Stimulated activated CD4-positive, alpha-beta T cell treated with anti-CD3 and anti-CD28 coated beads, Interleukin-15, amount 100 ng/mL, for 48 hours (primary cell): Measurements from ENCODE around the gene CCNO.

Experiments
- DNase-seq, 2 donors: peaks; one replicate each; pipeline ENCODE4 v3.0.0-alpha.2; 2020; ENCODE audit warnings: low read depth in 2 of 2

Gene CCNO, protein sequence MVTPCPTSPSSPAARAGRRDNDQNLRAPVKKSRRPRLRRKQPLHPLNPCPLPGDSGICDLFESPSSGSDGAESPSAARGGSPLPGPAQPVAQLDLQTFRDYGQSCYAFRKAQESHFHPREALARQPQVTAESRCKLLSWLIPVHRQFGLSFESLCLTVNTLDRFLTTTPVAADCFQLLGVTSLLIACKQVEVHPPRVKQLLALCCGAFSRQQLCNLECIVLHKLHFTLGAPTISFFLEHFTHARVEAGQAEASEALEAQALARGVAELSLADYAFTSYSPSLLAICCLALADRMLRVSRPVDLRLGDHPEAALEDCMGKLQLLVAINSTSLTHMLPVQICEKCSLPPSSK

DNA sequence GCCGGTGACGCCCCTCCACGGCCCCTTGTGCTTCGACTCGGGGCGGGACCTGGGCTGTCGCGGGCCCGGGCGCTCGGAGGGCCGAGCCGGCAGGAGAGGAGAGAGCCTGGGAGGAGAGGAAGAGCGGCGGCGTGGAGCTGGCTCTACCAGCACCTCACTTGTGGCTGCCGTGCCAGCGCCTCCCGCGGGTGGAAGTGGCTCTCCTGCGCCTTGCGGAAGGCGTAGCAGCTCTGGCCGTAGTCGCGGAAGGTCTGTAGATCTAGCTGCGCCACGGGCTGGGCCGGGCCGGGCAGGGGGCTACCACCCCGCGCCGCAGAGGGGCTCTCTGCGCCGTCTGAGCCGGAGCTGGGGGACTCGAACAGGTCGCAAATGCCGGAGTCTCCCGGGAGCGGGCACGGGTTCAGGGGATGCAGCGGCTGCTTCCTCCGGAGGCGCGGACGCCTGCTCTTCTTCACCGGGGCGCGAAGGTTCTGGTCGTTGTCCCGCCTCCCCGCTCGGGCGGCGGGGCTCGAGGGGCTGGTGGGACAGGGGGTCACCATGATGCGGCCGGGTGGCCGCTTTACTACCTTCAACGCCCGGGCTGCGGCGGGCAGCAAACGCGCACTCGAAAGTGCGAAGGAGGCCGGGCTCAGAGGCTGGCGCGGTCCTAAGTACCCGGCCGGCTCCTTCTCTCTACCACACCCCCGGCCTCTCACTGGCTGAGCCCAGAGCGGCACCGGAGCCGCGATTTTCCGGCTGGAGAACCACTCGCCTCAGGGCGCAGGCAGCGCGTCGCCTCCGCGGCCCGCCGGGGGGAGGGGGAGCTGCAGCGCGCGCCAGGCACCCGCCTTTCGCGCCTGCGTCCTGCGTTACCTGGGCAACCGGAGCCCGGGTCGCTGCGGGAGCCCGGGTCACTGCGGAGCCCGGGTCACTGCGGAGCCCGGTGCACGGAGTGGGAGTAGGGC, at the start of gene CCNO:
TSS of gene CCNO (minus strand) at position 624 of the 944 bp plus-strand sequence. CDS start at position 539, 85 bp downstream.
- DNase-seq = peak in 1 of 2 donors; percentile 42

DNA sequence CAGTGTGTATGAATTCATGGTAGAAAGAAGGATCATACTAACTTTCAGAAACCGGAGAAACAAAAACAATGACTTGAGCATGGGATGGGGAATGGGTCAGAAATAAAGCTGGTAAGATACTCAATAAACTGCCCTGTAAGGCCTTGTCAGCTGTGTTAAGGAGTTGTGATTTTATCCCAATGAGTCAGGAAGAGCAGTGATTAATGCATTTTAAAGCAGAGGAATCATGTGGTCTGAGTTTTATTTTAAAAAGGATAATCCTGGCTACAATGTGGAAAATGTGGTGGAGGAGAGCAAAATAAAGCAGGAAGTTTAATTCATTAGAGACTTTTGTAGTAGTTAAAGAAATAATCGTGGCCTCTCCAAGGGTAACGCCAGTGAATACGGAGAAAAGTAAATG, 45.4 kb upstream of the CCNO start:
- no peak for DNase-seq

DNA sequence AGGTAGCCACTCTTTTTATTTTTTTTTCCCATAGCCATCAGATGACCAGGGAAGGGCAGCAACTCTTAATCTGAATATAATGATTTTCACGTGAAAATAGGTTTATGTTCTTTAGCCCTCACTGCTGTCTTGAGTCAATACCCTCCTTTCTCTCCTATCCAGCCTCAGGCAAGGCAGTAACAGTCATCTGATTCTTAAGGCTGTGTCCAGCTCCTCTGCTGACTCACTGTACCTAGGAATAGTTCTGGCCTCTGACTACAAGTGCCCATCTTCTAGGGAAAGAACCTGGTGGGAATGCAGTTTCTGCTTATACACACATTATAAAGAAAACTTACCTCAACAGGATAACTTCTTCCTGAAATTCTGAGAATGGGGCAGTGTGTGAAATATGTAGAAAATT, 43.4 kb upstream of the CCNO start:
- no peak for DNase-seq

DNA sequence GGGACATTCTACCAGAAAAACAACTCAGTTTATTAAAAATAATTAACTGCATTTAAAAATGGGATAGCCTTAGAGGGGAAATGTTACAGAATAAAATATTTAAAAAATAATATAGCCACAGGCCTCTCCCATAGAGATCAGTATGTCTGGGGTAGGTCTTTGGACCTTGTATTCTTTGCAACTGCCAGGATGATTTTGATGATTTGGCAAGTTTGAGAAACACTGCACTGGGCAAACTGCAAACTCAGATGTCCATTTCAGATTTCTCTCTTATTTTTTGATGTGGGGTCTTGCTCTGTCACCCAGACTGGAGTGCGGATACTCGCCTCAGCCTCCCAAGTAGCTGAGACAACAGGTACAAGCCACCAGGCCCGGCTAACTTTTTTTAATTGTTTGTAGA, 24.9 kb upstream of the CCNO start:
- DNase-seq = no peak

DNA sequence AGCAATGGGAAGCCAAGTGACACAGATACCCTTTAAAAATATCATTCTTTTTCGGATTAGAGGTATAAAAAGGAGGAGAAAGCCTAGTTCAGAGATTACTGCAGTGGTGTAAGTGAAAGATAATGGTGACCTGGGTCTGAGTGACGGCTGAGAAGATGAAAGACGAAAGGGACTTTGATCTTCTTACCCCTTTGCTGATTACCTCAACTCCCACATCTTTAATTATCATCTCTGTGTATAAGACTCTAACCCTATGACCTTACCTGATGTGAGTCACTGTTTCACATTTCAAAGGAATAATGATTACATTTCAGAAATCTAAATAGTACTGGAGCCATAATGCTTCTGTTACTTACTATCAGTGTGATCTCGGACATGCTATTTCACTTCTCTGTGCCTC, 21.4 kb upstream of the CCNO start:
- DNase-seq = no peak

DNA sequence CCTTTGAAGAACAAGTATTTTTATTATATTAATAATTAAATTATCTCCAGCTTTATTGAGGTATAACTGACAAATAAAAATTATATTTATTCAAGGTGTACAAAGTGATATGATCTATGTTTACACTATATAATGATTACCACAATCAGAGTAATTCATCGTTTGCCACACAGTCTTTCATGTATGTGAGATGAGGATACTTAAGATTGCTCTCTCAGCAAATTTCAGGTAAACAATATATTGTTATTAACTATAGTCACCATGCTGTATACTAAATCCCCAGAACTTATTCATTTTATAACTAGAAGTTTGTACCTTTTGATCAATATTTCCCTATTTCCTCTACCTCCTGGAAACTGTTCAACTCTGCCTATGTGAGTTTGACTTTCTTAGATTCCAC, 16.7 kb upstream of the CCNO start:
- no peak for DNase-seq

DNA sequence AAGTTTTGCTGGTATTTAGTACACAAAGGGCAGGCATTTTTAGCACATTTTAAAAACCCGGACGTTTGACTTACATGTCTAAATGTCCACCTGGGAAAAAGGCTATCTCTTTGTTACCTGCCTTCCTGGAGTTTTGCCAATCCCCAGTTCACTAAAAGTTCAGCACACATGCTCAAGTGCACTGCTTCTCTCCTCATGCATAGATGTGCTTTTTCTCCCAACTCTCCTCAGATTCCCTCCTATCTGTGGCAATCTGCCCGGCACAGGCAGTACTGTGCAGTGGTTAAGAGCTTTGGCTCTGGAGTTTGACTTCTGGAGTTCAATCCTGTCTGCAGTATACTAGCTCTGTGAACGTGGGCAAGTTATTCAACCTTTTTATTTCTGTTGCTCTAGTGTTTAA, 8.3 kb upstream of the CCNO start:
- DNase-seq = no peak

DNA sequence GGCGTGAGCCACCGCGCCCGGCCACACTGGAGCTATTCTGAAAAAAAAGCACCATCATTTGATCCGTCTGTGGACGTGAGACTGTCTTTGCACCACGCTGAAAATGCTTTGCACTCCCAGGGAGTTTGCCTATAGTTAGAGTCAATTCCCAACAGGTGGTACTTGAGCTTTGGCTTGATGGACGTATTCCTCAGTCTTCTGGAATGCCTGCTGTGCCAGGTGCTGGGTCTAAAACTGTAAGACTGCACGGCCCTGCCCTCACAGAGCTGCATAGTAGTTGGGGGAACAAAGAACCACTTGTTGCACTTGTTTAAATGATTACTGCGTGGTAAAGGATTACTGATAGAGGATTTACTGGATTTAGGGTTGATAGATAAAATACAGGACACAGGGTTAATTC, 3.4 kb upstream of the CCNO start:
- no peak for DNase-seq

DNA sequence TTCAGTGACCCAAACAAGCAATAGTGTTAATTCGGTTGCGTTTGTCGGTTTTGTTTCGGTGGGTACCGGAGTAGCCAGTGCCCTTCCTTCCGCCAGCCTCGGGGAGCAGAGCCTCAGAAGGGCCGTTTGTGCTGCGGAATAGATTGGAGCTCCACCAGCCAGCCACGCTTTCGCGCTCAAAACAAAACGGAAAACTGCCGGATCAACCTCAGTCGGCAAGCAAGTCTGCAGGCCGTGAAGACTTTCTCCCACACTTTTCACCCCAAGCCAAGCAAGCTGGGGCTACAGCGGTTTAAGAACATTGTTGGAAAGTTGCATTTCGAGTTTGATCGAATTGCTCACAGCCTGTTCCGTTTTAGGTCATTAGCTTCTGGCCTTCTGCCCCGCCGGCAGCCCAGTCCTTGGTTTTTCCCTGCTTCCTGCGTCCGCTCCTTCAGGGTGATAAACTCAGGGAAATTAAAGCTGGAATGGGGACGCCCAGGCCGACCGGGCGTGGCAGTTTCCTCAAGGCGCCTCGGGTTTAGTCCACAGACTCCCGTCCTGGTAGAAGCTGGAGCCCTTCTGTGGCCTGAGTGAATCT, 803 bp upstream of the CCNO start:
- DNase-seq = no peak

DNA sequence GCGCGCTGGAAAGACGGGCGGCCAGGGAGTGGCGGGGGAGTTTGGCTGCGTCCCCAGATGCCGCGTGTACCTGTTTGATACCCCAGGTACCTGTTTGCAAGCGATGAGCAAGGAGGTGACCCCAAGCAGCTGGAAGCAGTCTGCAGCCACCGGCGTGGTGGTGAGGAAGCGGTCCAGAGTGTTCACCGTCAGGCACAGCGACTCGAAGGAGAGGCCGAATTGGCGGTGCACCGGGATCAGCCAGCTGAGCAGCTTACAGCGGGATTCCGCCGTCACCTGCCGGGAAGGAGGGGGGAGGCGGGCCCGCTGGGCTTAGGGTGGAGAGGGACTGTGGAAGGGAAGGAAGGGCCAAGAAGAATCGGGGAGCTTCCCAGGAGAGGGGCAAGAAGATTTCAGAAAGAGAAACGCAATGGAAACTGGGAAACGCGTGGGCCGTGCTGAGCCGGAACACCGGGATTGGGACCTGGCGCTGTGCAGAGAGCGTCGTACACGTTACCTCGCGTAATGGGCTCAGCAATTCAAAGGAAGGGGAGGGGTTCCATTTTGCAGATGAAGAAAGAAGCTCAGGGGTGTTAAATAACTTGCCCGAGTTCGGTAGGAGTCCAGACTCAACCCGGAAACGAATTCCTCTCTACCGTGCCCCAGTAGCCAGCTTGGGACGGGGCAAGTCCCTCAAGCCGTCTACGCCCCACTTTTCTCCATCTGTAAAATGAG, 980 bp downstream of the CCNO start:
- no peak for DNase-seq

DNA sequence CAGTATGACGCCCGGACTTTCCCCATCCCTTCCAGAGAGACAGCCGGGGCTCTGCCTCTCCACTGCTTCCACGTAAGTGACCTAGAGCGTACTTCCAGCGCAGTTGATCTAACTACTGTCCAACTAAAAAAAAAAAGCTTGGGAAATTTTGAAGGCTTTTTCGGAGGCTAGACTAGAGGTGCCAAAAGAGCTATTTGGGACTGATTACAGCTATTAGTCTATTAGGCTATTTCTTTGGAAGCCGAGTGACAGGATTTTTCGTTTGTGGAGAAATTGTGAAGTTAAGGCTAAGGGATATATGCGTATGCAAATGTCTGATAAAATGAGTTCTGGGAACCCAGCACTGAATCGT, 1.5 kb downstream of the CCNO start:
- DNase-seq = no peak

DNA sequence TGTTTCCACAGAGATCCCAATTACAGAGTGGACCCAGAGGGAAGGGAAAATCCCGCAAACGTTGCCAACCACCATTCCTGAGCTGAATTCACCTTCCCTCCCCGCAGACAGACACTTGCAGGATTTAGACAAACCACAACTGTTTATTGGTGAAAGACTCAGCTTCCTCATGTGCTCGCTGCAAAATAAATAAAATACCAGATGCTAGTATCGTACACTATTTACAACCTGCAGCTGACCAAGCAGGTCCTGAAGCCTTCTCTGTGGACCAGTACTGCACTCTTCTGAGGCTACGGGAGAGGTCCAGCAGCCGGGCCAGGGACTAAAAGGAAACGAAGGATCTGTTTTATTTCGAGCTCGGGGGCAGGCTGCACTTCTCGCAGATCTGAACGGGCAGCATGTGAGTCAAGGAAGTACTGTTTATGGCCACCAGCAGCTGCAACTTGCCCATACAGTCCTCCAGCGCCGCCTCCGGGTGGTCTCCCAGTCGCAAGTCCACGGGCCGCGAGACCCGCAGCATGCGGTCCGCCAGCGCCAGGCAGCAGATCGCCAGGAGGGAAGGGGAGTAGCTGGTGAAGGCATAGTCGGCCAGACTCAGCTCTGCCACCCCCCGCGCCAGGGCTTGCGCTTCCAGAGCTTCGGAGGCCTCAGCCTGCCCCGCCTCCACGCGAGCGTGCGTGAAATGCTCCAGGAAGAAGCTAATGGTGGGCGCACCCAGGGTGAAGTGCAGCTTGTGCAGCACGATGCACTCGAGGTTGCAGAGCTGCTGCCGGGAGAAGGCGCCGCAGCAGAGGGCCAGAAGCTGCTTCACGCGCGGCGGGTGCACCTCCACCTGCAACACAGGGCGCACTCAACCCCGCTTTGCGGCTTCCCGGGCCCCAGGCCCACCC, 2.1 kb downstream of the CCNO start:
- no peak for DNase-seq

DNA sequence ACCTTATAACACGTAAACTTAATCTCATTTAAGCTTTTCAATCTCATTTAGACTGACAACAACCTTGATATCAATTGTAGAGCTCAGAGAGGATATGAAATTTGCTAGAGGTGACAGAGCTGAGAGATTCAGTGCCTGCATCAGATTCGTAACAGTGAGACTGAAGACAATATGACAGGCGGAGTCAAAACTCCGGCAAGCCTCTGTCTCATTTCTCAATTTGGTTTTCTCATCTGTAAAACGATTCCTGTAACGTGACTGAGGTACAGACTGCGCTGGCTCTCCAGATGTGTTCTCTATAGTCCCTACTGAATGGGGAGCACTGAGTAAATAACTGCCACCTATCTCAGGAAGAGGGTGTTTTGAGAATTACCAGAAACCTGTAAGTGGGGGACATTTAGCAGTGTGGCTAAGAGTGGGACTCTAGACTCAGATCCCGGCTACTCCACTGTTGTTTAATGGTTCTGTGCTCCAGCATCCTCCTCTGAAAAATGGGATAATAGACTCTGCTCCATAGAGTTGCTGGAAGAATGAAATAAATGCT, 3.2 kb downstream of the CCNO start:
- DNase-seq = no peak

DNA sequence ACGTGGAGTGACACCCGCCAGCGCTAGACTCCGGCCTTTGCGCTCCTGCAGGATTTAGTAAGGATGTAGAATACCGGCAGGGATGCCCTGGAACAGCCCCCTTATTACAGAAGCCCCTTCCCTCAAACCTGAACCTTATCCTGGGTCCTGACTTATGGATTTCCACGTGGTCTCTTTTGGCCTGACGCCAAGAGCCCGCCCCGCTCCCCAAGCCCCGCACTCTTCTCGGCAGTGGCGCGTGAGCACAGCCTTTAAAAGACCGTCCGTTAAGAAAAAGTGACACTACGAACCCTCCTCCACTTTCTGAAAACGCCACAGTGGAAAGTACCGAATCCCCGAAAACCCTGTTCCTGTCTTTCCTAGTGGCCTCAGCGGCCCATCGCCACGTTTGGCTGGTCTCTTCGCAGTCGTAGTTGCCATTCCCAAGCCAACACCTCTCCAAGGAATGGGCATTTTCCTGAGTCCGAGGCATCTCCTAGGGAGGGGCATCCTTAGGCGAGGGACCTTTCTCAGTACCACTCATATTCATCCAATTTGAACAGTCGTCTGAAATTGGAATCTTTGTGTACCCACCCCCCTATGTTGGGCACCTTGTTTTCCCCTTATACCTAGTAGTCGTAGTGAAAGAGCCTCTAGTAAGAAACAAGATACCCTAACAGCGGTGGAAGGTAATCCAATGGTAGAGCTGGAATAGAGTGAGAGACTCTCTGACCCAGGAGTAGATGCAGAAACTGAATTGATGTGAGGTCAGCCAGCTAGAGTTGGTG, 5.6 kb downstream of the CCNO start:
- no peak for DNase-seq

DNA sequence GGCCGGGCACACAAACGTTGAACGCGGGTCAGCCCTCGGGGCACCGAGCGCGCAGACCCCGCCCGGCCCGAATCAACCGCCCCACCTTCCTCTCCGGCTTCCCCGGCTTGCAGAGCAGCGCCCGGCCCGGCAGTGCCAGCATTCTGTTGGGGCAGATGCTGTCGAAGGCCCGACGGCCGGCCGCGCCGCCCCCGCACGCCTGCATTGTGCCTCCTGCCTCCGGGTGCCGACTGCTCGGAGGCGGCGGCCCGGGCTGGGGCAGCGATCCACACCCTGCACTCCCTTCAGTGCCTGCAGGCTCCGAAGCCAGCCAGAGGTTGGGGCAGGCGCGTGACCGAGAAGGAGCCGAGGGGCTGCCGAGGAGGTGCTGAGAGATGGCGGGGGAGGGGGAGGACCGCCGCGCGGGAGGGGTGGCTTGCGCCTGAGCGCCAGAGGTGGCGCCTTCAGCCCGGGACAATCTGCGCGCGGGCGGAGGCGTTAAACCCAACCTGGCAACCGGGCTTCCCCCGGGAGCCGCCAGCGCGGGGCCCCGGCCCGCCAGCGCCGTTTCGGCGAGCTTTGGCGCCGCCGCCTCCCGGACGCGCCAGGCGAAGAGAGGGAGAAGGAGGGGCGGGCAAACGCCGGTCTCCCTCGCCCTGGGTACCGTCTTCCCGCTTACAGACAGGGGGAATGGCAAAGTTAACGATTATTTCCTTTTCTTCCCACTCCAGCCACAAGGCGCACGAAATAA, 6.3 kb downstream of the CCNO start, which contains the start of gene MCIDAS:
TSS of gene MCIDAS (minus strand) at position 382 of the 730 bp plus-strand sequence. CDS start at position 205, 177 bp downstream.
- DNase-seq = peak in 1 of 2 donors; percentile 62

DNA sequence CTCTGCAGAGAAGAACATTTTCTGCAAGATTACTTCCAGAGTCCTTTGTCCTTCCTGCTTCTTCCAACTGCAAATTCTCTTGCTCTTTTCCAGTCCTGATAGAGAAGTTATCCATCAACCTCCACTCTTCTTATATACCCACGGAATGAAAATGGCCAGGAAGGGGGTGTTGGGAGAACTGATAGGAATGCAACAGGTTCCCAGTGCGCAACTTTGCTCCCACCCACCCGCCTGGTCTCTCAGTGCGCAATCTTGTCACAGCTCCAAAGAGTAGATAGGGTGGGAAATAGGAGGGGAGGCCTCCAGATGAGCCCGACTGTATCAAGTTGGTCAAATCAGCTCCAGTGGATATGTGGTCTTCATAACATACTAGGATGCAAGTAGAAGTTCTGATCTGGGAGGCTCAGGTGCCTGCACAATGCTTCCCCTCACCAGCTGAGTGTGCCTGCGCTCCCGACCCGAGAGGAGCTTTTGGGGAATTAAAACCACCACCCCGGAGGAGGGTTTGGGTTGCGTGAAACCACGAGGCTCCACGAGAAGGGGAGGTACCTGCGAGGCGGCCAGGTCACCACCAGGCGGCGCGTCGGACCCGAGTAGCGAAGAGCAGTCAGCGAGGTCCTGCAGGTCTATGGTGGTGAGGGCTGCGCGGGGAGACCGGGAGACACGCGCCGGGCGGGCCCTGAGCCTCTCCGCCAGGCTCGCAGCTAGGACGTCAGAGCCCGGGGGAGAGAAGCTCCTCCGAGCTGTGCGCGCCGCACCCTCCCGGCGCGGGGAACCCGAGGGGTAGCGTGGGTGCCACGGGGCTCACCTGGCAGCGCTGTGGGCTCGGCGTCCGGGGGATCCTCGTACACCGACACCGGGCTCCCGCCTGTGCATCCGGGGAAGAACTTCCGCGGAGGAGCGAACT, 7.1 kb downstream of the CCNO start:
- peak; percentile 55 to 69 for DNase-seq

DNA sequence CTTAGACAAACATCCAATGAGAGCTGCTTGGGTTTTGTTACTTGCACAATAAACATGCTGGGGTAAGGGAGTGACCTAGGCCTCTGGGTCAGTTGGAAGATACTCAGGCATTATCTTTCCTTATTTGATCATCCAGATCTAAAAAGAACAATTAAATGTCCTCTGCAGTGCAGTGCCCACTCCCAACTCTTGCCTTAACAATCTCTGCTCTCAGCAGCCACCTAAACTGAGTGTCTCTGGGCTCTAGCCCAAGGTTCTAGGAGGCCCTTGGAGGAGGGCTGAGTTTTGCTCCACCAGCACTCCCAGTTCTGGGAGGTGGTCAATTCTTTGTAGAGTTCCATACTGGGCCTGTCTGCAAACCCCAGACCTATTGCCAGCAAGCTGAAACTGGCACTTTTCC, 8.1 kb downstream of the CCNO start:
- DNase-seq = no peak

DNA sequence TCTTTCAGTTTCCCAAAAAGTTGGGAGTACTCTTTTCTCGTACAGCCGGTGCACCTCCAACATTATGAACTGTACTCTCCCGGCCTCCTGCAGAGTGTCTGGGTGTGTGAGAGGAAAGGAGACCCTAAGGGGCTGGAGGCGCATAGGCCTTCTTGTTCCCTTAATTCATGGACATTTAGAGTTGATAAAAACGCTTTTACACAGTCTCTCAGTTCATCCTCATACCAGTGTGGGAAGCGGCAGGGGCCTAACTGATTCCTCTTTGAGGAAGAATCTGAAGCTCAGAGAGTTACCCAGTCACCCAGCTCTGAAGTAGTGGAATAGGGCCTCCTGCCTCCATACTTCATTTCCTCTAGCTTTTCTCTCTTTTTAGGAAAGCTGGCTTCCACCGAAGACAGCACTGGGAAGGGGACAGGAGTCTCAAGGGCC, 9.6 kb downstream of the CCNO start:
- no peak for DNase-seq
